DND-41 (cell line): ENCODE data around the gene NUDT9.
"Not testable (repeated sequence)": the region's sequence is repeated elsewhere in the genome, so short reads cannot be mapped to it uniquely, and the experiment has no call there.

ENCODE experiments used
- EZH2 ChIP-seq: IDR thresholded peaks from 3 replicates; pipeline ENCODE4 v1.6.1; 2012; ENCODE audit warnings: borderline replicate concordance, low read depth, mild to moderate bottlenecking, moderate library complexity, low read length, inconsistent platforms; ENCODE audit not compliant: severe bottlenecking
- TF ChIP-seq, protein P1 (sequence below): IDR thresholded peaks from 2 replicates; pipeline ENCODE4 v1.5.1; 2012; ENCODE audit warnings: borderline replicate concordance, low read length, moderate library complexity, mild to moderate bottlenecking; ENCODE audit not compliant: poor library complexity, severe bottlenecking; ENCODE audit errors: extremely low read depth

GRCh38 chr4:87491851-87492250 lies 69.5 kb downstream of the NUDT9 start:
- TF ChIP-seq, protein P1, sequence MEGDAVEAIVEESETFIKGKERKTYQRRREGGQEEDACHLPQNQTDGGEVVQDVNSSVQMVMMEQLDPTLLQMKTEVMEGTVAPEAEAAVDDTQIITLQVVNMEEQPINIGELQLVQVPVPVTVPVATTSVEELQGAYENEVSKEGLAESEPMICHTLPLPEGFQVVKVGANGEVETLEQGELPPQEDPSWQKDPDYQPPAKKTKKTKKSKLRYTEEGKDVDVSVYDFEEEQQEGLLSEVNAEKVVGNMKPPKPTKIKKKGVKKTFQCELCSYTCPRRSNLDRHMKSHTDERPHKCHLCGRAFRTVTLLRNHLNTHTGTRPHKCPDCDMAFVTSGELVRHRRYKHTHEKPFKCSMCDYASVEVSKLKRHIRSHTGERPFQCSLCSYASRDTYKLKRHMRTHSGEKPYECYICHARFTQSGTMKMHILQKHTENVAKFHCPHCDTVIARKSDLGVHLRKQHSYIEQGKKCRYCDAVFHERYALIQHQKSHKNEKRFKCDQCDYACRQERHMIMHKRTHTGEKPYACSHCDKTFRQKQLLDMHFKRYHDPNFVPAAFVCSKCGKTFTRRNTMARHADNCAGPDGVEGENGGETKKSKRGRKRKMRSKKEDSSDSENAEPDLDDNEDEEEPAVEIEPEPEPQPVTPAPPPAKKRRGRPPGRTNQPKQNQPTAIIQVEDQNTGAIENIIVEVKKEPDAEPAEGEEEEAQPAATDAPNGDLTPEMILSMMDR, result not testable (repeated sequence)
- TF ChIP-seq EZH2, result not testable (repeated sequence)
